OCI-LY3 (cell line): Measurements from ENCODE around the gene PRPF6.

ENCODE experiments used
- H2AFZ ChIP-seq: fragments of 200-600, 300-600 bp; shearing (Covaris generic); 2 replicates; pipeline ENCODE4 v1.6.0; 2014; ENCODE audit warnings: antibody characterized with exemption, low read depth, low read length
- H3K27ac ChIP-seq: fragments of 200-600, 300-600 bp; sonication (generic); 2 replicates; pipeline ENCODE4 v1.5.1; 2014; ENCODE audit warnings: mild to moderate bottlenecking, low read length, moderate library complexity, mixed read lengths
- H3K27me3 ChIP-seq: fragments of 200-600, 300-600 bp; sonication (generic); 2 replicates; pipeline ENCODE4 v1.6.1; 2014; ENCODE audit warnings: low read depth, low read length, mixed read lengths
- H3K36me3 ChIP-seq: fragments of 200-600, 300-600 bp; sonication (generic); replicated peaks from 2 replicates; pipeline ENCODE3; 2014; ENCODE audit warnings: low read depth, low read length, mixed read lengths
- H3K4me1 ChIP-seq: fragments of 300-600, 200-600 bp; sonication (generic); 2 replicates; pipeline ENCODE4 v1.6.1; 2014; ENCODE audit warnings: low read length, mixed read lengths
- H3K4me2 ChIP-seq: fragments of 200-600, 300-600 bp; sonication (generic); 2 replicates; pipeline ENCODE4 v1.6.1; 2014; ENCODE audit warnings: low read length, mixed read lengths
- H3K4me3 ChIP-seq: fragments of 300-600, 200-600 bp; sonication (generic); 2 replicates; pipeline ENCODE4 v1.5.1; 2014; ENCODE audit warnings: antibody characterized with exemption, mild to moderate bottlenecking, low read length, moderate library complexity
- H3K79me2 ChIP-seq: fragments of 300-600, 200-600 bp; shearing (Covaris generic); 2 replicates; pipeline ENCODE4 v1.6.1; 2014; ENCODE audit warnings: mild to moderate bottlenecking, low read length, mixed read lengths
- H3K9ac ChIP-seq: fragments of 300-600, 200-600 bp; shearing (Covaris generic); 2 replicates; pipeline ENCODE4 v1.6.0; 2014; ENCODE audit warnings: mild to moderate bottlenecking, low read length, moderate library complexity
- H3K9me3 ChIP-seq: fragments of 200-600, 300-600 bp; shearing (Covaris generic); 2 replicates; pipeline ENCODE4 v1.6.1; 2014; ENCODE audit warnings: low read length, mixed read lengths; ENCODE audit not compliant: insufficient read depth
- H4K20me1 ChIP-seq: fragments of 200-600, 300-600 bp; sonication (generic); 2 replicates; pipeline ENCODE4 v1.6.1; 2016; ENCODE audit warnings: low read length, mixed read lengths; ENCODE audit not compliant: insufficient read depth
- CTCF ChIP-seq: fragments of 200-600, 300-600 bp; sonication (generic); IDR thresholded peaks from 2 replicates; pipeline ENCODE4 v1.5.1; 2014; ENCODE audit warnings: antibody characterized with exemption, low read length, low read depth
- EZH2phosphoT487 ChIP-seq: fragments of 200-600 bp; shearing (Covaris generic); IDR thresholded peaks from 2 replicates; pipeline ENCODE4 v1.6.1; 2018; ENCODE audit warnings: antibody characterized with exemption, mixed run types, low read depth

Gene PRPF6

GRCh38 chr20:64045346-64046011, 64.5 kb downstream of the PRPF6 start:
- Histone ChIP-seq H2AFZ (no peak overlapping the region), H3K4me1 (peaks cover 14% of the 10 kb centered on the region), H3K4me3 (no peak overlapping the region), H3K9ac (no peak overlapping the region), H3K36me3 (no peaks in the 10 kb centered on the region), H4K20me1 (no peaks in the 10 kb centered on the region), H3K79me2 (no peaks in the 10 kb centered on the region), H3K27me3 (peaks cover 7% of the 10 kb centered on the region), H3K9me3 (no peaks in the 10 kb centered on the region), H3K27ac (no peak overlapping the region), H3K4me2 (no peak overlapping the region)
- TF ChIP-seq CTCF (no peak), EZH2phosphoT487 (no peak)

DNA sequence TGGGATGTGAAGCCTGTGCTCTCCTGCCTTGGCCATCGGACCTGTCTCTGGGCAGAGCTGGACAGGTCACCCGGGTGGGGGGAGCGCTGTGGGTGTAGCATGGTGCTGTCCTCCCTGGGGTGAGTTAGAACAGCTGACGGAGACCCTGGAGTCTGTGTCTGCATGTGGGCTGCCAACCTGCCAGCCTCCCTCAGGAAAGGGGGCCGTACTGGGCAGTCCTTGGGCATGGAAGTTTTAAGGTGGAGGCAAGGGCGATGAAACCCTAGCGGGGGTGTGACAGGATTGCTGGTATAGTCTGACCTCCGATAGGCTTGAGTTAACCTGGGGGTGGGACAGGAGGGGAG, 66.1 kb downstream of the PRPF6 start:
- Histone ChIP-seq H3K79me2 (no peaks in the 10 kb centered on the region), H3K36me3 (no peaks in the 10 kb centered on the region), H3K4me2 (no peak overlapping the region), H3K9me3 (no peaks in the 10 kb centered on the region), H4K20me1 (no peaks in the 10 kb centered on the region), H3K4me3 (no peak overlapping the region), H3K4me1 (no peaks in the 10 kb centered on the region), H3K27me3 (peaks cover 7% of the 10 kb centered on the region), H3K27ac (no peak overlapping the region), H2AFZ (no peak overlapping the region), H3K9ac (no peak overlapping the region)
- TF ChIP-seq CTCF (no peak), EZH2phosphoT487 (no peak)

DNA sequence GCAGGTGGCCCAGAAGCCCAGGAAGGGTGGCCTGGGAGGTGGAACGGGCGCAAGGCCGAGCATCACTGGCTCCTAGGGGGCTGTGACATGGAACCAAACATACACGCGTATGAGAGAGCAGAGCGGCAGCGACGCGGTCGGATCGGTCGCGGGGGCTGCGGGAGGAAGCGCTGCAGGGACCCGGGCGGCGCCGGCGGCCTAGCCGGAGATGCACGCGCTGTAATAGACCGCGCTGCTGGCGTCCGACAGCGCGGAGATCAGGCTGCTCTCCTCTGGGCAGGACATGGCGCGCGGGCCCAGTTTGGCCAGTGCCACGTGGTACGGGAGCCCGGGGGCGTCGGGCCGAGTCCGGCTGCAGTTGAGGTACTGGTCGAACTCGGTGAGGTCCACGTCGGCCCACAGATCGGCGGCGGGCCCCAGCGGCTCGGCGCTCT, 67.1 kb downstream of the PRPF6 start:
- TF ChIP-seq CTCF = no peak
- no peak for TF ChIP-seq EZH2phosphoT487
- no peak overlapping the region for H3K4me3 ChIP-seq

DNA sequence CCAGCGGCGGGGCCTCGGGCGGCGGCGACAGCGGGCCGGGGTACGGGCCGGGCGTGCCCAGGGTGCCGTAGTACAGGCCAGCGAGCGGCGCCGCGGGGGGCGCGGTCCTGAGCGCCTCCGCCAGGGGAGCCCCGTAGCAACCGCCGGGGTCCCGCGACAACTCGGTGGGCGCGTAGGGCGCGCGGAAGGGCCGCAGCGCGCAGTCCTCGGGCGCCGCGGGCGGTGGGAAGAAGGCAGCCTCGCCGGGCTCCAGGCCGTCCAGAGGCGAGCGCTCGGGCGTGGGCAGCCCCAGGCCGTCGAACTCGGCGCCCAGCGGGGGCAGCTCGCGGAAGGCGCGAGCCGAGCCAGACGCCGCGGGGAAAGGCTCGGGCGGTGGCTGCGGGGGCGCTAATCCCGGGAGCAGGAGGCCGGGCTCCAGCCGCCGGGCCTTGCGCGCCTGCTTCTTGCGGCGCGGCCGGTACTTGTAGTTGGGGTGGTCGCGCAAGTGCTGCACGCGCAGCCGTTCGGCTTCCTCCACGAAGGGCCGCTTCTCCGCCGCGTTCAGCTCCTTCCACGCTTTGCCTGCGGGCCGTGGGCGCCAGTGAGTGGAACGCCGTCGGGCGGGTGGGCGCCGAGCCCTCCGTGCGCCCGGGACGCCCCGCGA, 67.6 kb downstream of the PRPF6 start:
- no peaks in the 10 kb centered on the region for H4K20me1 ChIP-seq
- no peak overlapping the region for H3K4me3 ChIP-seq
- no peaks in the 10 kb centered on the region for H3K36me3 ChIP-seq
- no peaks in the 10 kb centered on the region for H3K79me2 ChIP-seq
- no peak for TF ChIP-seq EZH2phosphoT487
- no peak for TF ChIP-seq CTCF
- H3K4me2 ChIP-seq = no peak overlapping the region
- H3K9ac ChIP-seq = no peak overlapping the region
- peaks cover 7% of the 10 kb centered on the region for H3K27me3 ChIP-seq
- H2AFZ ChIP-seq = no peak overlapping the region
- H3K4me1 ChIP-seq = no peaks in the 10 kb centered on the region
- no peaks in the 10 kb centered on the region for H3K9me3 ChIP-seq
- H3K27ac ChIP-seq = no peak overlapping the region

More for the DNA sequence above, 67.1 kb downstream of the PRPF6 start:
- no peak overlapping the region for H3K9ac ChIP-seq
- H3K4me1 ChIP-seq = no peaks in the 10 kb centered on the region
- H4K20me1 ChIP-seq = no peaks in the 10 kb centered on the region
- no peaks in the 10 kb centered on the region for H3K9me3 ChIP-seq
- H2AFZ ChIP-seq = no peak overlapping the region
- no peak overlapping the region for H3K4me2 ChIP-seq
- H3K27me3 ChIP-seq = peaks cover 7% of the 10 kb centered on the region
- H3K36me3 ChIP-seq = no peaks in the 10 kb centered on the region
- H3K79me2 ChIP-seq = no peaks in the 10 kb centered on the region
- no peak overlapping the region for H3K27ac ChIP-seq
